ENCODE results near the gene AGFG2.

Gene AGFG2

DNA sequence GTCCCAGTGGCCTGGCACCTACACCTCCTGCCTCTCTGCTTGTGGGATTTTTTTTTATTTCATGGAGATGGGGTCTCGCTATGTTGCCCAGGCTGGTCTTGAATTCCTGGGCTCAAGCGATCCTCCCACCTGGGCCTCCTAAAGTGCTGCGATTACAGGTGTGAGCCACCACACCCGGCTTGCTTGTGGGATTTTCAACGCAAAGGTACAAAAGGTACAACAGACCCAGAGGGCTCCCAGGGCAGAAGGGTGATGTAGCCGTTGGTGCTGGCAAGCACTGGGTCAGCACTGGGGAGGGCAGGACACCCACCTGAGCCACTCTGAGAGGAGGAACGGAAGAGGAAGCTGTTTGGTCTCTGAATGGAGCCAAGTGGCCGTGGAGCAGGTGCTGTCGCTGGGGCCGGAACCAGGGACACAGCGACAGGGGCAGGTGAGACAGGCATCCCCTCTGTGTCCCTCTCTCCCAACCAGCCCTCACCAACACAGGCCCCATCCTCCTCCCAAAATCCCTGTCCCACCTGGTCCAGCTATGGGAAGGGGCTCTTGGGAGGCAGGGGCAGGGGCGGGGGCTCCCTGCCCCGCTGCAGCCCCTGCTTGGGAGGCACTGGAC is 37.5 kb downstream of the AGFG2 start:
- POLR2A ChIA-PET = interaction anchor here (1.0 kb wide), 1 partner anchor 8 kb away, joined by 4 read pairs; no protein-coding TSS in a partner anchor
- CTCF ChIA-PET = interaction anchor here (1.0 to 2.6 kb wide), 2 partner anchors 12 to 94 kb away, joined by 3 to 18 read pairs; no protein-coding TSS in a partner anchor
- H3K4me3 ChIP-seq (ENCODE audit: low read depth, low read length) = no peak overlapping the region
- no peak for DNase-seq (ENCODE audit: low read depth, low spot score)
- no peak for TF ChIP-seq CTCF (IDR thresholded peaks at IDR 0.05; ENCODE audit: insufficient read depth, low read length, missing control alignments)

GRCh38 chr7:100577103-100577502 is 38.1 kb downstream of the AGFG2 start:
- no peak for TF ChIP-seq CTCF (IDR thresholded peaks at IDR 0.05; ENCODE audit: insufficient read depth, low read length, missing control alignments)
- ChIA-PET POLR2A (interaction anchor here (1.9 kb wide), 1 partner anchor 9 kb away, joined by 7 read pairs; the partner anchor contains the start of genes FBXO24 and LRCH4), CTCF (interaction anchor here (2.6 kb wide), 1 partner anchor 13 kb away, joined by 18 read pairs; no protein-coding TSS in a partner anchor)
- H3K4me3 ChIP-seq (ENCODE audit: low read depth, low read length) = no peak overlapping the region
- no peak for DNase-seq (ENCODE audit: low read depth, low spot score)

- DNase-seq (ENCODE audit: low read depth, low spot score) = no peak
- no peak overlapping the region for H3K4me3 ChIP-seq (ENCODE audit: low read depth, low read length)
- TF ChIP-seq CTCF (IDR thresholded peaks at IDR 0.05; ENCODE audit: insufficient read depth, low read length, missing control alignments) = no peak
- CTCF ChIA-PET = interaction anchor here (0.7 to 2.6 kb wide), 3 partner anchors 13 to 18 kb away, joined by 3 to 18 read pairs (median 4); no protein-coding TSS in a partner anchor
- POLR2A ChIA-PET = interaction anchor here (1.9 kb wide), 1 partner anchor 9 kb away, joined by 7 read pairs; the partner anchor contains the start of genes FBXO24 and LRCH4
Observed at GRCh38 chr7:100577507-100577906, 38.5 kb downstream of the AGFG2 start.

DNA sequence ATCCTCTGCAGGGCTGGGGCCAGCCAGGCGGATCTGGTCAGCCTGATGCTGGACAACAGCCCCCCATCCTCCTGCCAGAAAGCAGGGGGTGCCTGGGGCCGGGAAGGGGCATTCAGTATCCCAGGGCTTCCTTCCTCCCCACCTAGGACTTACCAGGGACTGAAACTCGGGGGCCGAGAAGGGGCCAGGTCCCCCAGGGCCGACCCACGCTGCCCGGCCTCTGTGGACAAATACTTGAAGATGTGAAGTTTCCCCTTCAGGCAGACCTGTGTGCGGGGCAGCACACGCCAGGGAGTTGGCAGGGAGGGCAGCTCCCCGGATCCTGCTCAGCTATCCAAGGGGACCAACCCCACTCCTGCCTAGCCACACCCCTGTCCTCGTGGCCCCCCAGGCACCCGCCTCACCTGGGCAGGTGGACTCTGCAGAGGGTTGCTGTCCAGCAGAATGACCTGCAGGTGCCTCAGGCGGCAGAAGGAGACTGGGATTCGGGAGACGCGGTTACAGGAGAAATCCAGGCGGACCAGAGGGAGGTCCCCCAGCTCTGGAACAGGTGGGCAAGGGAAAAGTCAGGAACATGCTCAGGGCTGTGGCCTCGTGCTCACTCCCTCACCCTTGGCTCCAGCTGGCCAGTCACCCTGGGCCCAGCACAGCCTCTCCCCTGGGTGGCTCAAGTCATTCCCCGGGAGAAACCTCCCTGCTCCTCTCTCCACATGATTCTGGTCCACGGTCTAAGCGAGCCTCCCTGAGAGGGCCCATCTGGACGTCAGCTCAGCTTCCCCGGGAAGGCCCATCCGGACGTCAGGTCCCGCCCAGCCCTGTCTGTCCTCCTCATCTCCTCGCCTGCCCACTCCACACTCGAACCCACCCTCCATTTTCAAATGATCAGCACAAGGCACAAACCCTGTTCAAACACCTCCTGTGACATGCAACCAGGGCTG is 39.5 kb downstream of the AGFG2 start:
- TF ChIP-seq CTCF (IDR thresholded peaks at IDR 0.05; ENCODE audit: insufficient read depth, low read length, missing control alignments) = no peak
- H3K4me3 ChIP-seq (ENCODE audit: low read depth, low read length) = no peak overlapping the region
- POLR2A ChIA-PET = interaction anchor here (1.9 kb wide), 1 partner anchor 8 kb away, joined by 7 read pairs; the partner anchor contains the start of genes FBXO24 and LRCH4
- CTCF ChIA-PET = interaction anchor here (0.7 to 2.6 kb wide), 4 partner anchors 14 to 19 kb away, joined by 3 to 18 read pairs (median 4); no protein-coding TSS in a partner anchor
- no peak for DNase-seq (ENCODE audit: low read depth, low spot score)

DNA sequence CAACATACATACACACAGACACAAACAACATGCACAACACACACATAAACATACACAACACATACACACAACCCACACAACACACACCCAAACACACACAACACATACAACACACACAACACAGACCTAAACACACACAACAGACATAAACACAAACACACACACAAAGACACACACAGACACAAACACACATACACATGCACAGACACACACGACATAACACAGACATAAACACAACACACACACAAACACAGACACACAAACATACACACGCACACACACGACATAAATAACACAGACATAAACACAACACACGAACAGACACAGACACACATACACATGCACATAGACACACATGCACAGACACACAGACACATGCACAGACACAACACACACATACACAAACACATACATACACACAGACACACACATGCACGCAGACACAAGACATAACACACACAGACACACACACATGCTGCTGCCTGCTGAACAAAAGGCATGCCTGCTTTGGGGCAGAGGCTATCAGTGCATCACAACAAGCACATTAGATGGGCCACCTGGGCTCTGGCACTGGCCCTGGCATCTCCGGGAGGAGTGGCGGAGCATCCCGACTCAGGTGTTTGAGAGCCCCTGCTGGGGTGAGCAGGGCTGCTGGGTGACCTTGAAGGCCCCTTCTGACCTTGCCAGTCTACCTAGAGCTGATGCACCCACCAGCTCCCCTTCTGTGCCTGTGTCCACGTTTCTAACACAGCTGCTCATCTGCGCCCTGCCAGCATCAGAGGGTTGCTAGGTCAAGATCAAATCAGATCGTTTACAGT is 41.7 kb downstream of the AGFG2 start:
- H3K4me3 ChIP-seq (ENCODE audit: low read depth, low read length) = no peak overlapping the region
- no peak for DNase-seq (ENCODE audit: low read depth, low spot score)
- ChIA-PET POLR2A (no interaction called here), CTCF (interaction anchor here (0.9 to 13.2 kb wide), 5 partner anchors 9 to 112 kb away, joined by 3 to 138 read pairs (median 6); no protein-coding TSS in a partner anchor)
- TF ChIP-seq CTCF (IDR thresholded peaks at IDR 0.05; ENCODE audit: insufficient read depth, low read length, missing control alignments) = no peak
